IMR-90 (cell line): ENCODE results near the gene PITPNM1. TPM values are rescaled to one million over a fixed set of nuclear protein-coding genes. Genes with fewer than 3 reads are reported as not detected.

Experiments
- ATAC-seq: fragments of 200-7000 bp; cut with Tn5 transposase; 2 replicates; pipeline ENCODE4 v1.9.1; 2020; ENCODE audit warnings: low read depth, mild to moderate bottlenecking, moderate library complexity
- BruUV-seq: library from RNA; stranded (reverse); fragments of 400-500 nt; replicated peaks from 2 replicates; lab custom pipeline; 2021; lab: Mats Ljungman, UMichigan
- CTCF ChIA-PET: fragments of 300-600 bp; formaldehyde crosslinking; extraction: SDS; loops from one replicate; lab custom pipeline; 2021; ENCODE audit warnings: antibody characterized with exemption; lab: Yijun Ruan, JAX
- POLR2A ChIA-PET: fragments of 300-600 bp; sonication (Branson Sonifier 250); formaldehyde crosslinking; loops from one replicate; lab custom pipeline; 2022; ENCODE audit warnings: antibody characterized with exemption; ENCODE audit not compliant: unreplicated experiment; lab: Charles Lee
- DNase-seq: peaks from one replicate; pipeline ENCODE4 v3.0.0; 2013
- H2AFZ ChIP-seq: replicated peaks from 2 replicates; pipeline ENCODE3; 2013; ENCODE audit warnings: low read length, mild to moderate bottlenecking; ENCODE audit not compliant: poor library complexity
- H2AK5ac ChIP-seq: 2 replicates; pipeline ENCODE4 v1.6.1; 2013; ENCODE audit warnings: low read depth, low read length, inconsistent platforms
- H2AK9ac ChIP-seq: replicated peaks from 2 replicates; pipeline ENCODE3; 2013; ENCODE audit warnings: mild to moderate bottlenecking, low read depth, low read length, moderate library complexity; ENCODE audit not compliant: poor library complexity
- H2BK120ac ChIP-seq: 2 replicates; pipeline ENCODE4 v1.6.1; 2013; ENCODE audit warnings: low read depth, low read length, inconsistent platforms
- H2BK15ac ChIP-seq: 3 replicates; pipeline ENCODE4 v1.6.1; 2013; ENCODE audit warnings: low read depth, low read length, inconsistent platforms
- H2BK20ac ChIP-seq: 2 replicates; pipeline ENCODE4 v1.6.1; 2013; ENCODE audit warnings: low read depth, mild to moderate bottlenecking, inconsistent platforms, low read length, moderate library complexity
- H2BK5ac ChIP-seq: 2 replicates; pipeline ENCODE4 v1.6.1; 2013; ENCODE audit warnings: mild to moderate bottlenecking, low read depth, low read length, inconsistent platforms; ENCODE audit not compliant: poor library complexity, severe bottlenecking
- H3K14ac ChIP-seq: replicated peaks from 2 replicates; pipeline ENCODE4 v1.6.1; 2013; ENCODE audit warnings: low read depth, low read length, inconsistent platforms
- H3K18ac ChIP-seq: 2 replicates; pipeline ENCODE4 v1.6.1; 2013; ENCODE audit warnings: low read depth, low read length, control low read depth
- H3K23ac ChIP-seq: 2 replicates; pipeline ENCODE4 v1.6.1; 2013; ENCODE audit warnings: low read depth, low read length, inconsistent platforms
- H3K27ac ChIP-seq: 2 replicates; pipeline ENCODE4 v1.5.1; 2013; ENCODE audit warnings: mild to moderate bottlenecking, control low read depth, low read length; ENCODE audit not compliant: insufficient read depth
- H3K27me3 ChIP-seq: 2 replicates; pipeline ENCODE4 v1.6.1; 2013; ENCODE audit warnings: low read length; ENCODE audit not compliant: control insufficient read depth, insufficient read depth
- H3K36me3 ChIP-seq: 2 replicates; pipeline ENCODE4 v1.6.1; 2013; ENCODE audit warnings: low read length, mixed read lengths; ENCODE audit not compliant: control insufficient read depth, insufficient read depth
- H3K4ac ChIP-seq: 2 replicates; pipeline ENCODE4 v1.6.1; 2013; ENCODE audit warnings: low read depth, low read length, inconsistent platforms
- H3K4me1 ChIP-seq: 2 replicates; pipeline ENCODE4 v1.6.1; 2013; ENCODE audit warnings: low read length, mixed read lengths; ENCODE audit not compliant: control insufficient read depth, insufficient read depth
- H3K4me2 ChIP-seq: 2 replicates; pipeline ENCODE4 v1.6.1; 2013; ENCODE audit warnings: low read depth, mild to moderate bottlenecking, control low read depth, low read length, moderate library complexity
- H3K4me3 ChIP-seq: 2 replicates; pipeline ENCODE4 v1.5.1; 2013; ENCODE audit warnings: low read depth, mild to moderate bottlenecking, control low read depth, low read length, moderate library complexity; ENCODE audit not compliant: insufficient read depth
- H3K56ac ChIP-seq: 2 replicates; pipeline ENCODE4 v1.6.1; 2013; ENCODE audit warnings: low read length, inconsistent platforms; ENCODE audit not compliant: insufficient read depth; ENCODE audit errors: extremely low read depth
- H3K79me1 ChIP-seq, 2 experiments: 2 replicates each; pipeline ENCODE4 v1.6.1; 2013; ENCODE audit warnings: low read length in 2 of 2, inconsistent platforms in 1 of 2, low read depth in 1 of 2
- H3K9ac ChIP-seq: 2 replicates; pipeline ENCODE4 v1.6.1; 2013; ENCODE audit warnings: low read depth, low read length, control low read depth
- H3K9me1 ChIP-seq: 2 replicates; pipeline ENCODE4 v1.6.1; 2013; ENCODE audit warnings: low read length, inconsistent platforms; ENCODE audit not compliant: insufficient read depth
- H3K9me3 ChIP-seq: 2 replicates; pipeline ENCODE4 v1.6.1; 2013; ENCODE audit warnings: low read length; ENCODE audit not compliant: control insufficient read depth, insufficient read depth
- H4K20me1 ChIP-seq: 2 replicates; pipeline ENCODE4 v1.6.1; 2013; ENCODE audit warnings: low read length, inconsistent platforms; ENCODE audit not compliant: insufficient read depth
- H4K5ac ChIP-seq: 2 replicates; pipeline ENCODE4 v1.6.1; 2013; ENCODE audit warnings: mild to moderate bottlenecking, low read depth, low read length, control low read depth
- H4K8ac ChIP-seq, 2 experiments: 2 replicates each; pipeline ENCODE4 v1.6.1; 2013; ENCODE audit warnings: low read depth in 2 of 2, low read length in 2 of 2, control low read depth in 1 of 2, inconsistent platforms in 1 of 2
- H4K91ac ChIP-seq: 2 replicates; pipeline ENCODE4 v1.6.1; 2013; ENCODE audit warnings: low read depth, low read length, inconsistent platforms; ENCODE audit not compliant: insufficient read depth
- BHLHE40 ChIP-seq: fragments of 150-350 bp; IDR thresholded peaks from 2 replicates; pipeline ENCODE4 v1.6.1; 2016; ENCODE audit warnings: mild to moderate bottlenecking, low read depth, low read length
- CHD1 ChIP-seq: IDR thresholded peaks from 2 replicates; pipeline ENCODE4 v1.6.1; 2012; ENCODE audit warnings: low read depth, low read length, improper control_type of control experiment
- MAFK ChIP-seq: IDR thresholded peaks from 2 replicates; pipeline ENCODE4 v1.6.1; 2012; ENCODE audit warnings: low read depth, low read length, improper control_type of control experiment
- MAZ ChIP-seq: IDR thresholded peaks from 2 replicates; pipeline ENCODE4 v1.6.1; 2012; ENCODE audit warnings: low read depth, mild to moderate bottlenecking, low read length, improper control_type of control experiment, moderate library complexity, borderline replicate concordance
- MXI1 ChIP-seq: IDR thresholded peaks from 2 replicates; pipeline ENCODE4 v1.6.1; 2012; ENCODE audit warnings: low read depth, mild to moderate bottlenecking, low read length, moderate library complexity, borderline replicate concordance
- NFE2L2 ChIP-seq: fragments of 150-350 bp; IDR thresholded peaks from 2 replicates; pipeline ENCODE4 v1.6.1; 2016; ENCODE audit warnings: low read depth, mild to moderate bottlenecking, low read length
- POLR2A ChIP-seq: IDR thresholded peaks from 2 replicates; pipeline ENCODE4 v1.6.1; 2012; ENCODE audit warnings: mild to moderate bottlenecking, low read depth, low read length
- RAD21 ChIP-seq: IDR thresholded peaks from 2 replicates; pipeline ENCODE4 v1.6.1; 2012; ENCODE audit warnings: low read length, improper control_type of control experiment
- RCOR1 ChIP-seq: IDR thresholded peaks from 2 replicates; pipeline ENCODE4 v1.6.1; 2012; ENCODE audit warnings: mild to moderate bottlenecking, low read length, improper control_type of control experiment; ENCODE audit not compliant: insufficient replicate concordance
- RFX5 ChIP-seq: IDR thresholded peaks from 2 replicates; pipeline ENCODE4 v1.8.0; 2012; ENCODE audit warnings: low read depth, mild to moderate bottlenecking, low read length, moderate library complexity
- SMC3 ChIP-seq: fragments of 150-350 bp; IDR thresholded peaks from 2 replicates; pipeline ENCODE4 v1.6.1; 2016; ENCODE audit warnings: low read depth, mild to moderate bottlenecking, antibody characterized with exemption, low read length, moderate library complexity
- WGBS, 2 experiments: methylation state at CpG; one replicate each; pipeline versions ENCODE4 v1.1.5 to v1.1.7; 2013; ENCODE audit warnings: missing lambda C conversion rate in 2 of 2; ENCODE audit not compliant: insufficient read length in 1 of 2; ENCODE audit errors: extremely low coverage in 2 of 2; 5-methylcytosine and 5-hydroxymethylcytosine counted together
- dilution Hi-C: fragments of 300-500 bp; cut with HindIII; formaldehyde crosslinking; loops from one replicate; pipeline ENCODE4 v1.14.3; 2018; ENCODE audit warnings: low sequenced_read_pairs; ENCODE audit not compliant: unreplicated experiment
- in situ Hi-C: fragments of 300-500 bp; cut with MboI; formaldehyde crosslinking; loops from 3 replicates; pipeline ENCODE4 v1.14.3; 2019; ENCODE audit warnings: low sequenced_read_pairs, inconsistent platforms, mixed read lengths
- intact Hi-C: fragments of 100-400 bp; cut with micrococcal nuclease; formaldehyde crosslinking; loops from 2 replicates; pipeline ENCODE4 v1.10.0; 2022
- polyA plus RNA-seq, 3 experiments: library from polyadenylated mRNA; depleted of rRNA; stranded (reverse); fragments of >200 nt; gene quantifications; 2 replicates each; pipeline ENCODE4 v1.2.3, GENCODE V29; 2012; ENCODE audit warnings: low replicate concordance in 1 of 3
- total RNA-seq: library from RNA; depleted of rRNA; stranded (reverse); fragments of >200 nt; gene quantifications from 2 replicates; pipeline ENCODE4 v1.2.3, GENCODE V29; 2012
- TF ChIP-seq, protein P1 (sequence below): fragments of 150-350 bp; IDR thresholded peaks from 2 replicates; pipeline ENCODE4 v1.6.1; 2017; ENCODE audit warnings: mild to moderate bottlenecking, antibody characterized with exemption, low read length, low read depth
- TF ChIP-seq, protein P2 (sequence below): conservative IDR thresholded peaks from 2 replicates; pipeline ENCODE4 v1.5.1; 2012; ENCODE audit warnings: mild to moderate bottlenecking, low read depth, low read length, improper control_type of control experiment
- TF ChIP-seq, protein P3 (sequence below): fragments of 150-350 bp; IDR thresholded peaks from 2 replicates; pipeline ENCODE4 v1.6.1; 2016; ENCODE audit warnings: low read depth, mild to moderate bottlenecking, low read length, moderate library complexity, borderline replicate concordance

Gene PITPNM1
- total and polyA plus RNA-seq, 2 of the 4 experiments (the other 2 are of a cell fraction) = 5.0 to 15.4 TPM

DNA sequence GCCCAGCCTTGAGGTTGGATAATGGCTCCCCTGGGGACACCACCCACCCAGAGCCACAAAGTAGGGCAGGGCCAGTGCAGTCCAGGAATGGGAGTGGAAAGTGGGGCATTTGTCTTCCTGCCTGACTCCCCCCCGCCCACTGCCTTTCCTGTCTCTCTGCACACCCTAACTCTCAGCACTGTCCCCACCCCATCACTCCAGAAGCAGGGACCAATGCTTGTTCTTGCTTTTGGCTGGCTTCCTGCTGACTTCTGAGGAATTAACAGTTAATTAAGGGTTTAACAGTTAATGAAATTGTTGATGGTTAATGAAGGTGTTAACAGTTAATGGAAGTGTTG, 4.7 kb downstream of the PITPNM1 start:
- Histone ChIP-seq H4K91ac (no peak overlapping the region), H4K8ac (no peak overlapping the region), H3K18ac (no peak overlapping the region), H3K4me2 (no peak overlapping the region), H3K14ac (no peak overlapping the region), H3K4me1 (peaks cover 5% of the 10 kb centered on the region), H4K20me1 (no peaks in the 10 kb centered on the region), H4K5ac (no peak overlapping the region), H3K23ac (no peak overlapping the region), H3K4ac (no peak overlapping the region), H3K4me3 (no peak overlapping the region), H3K27ac (no peak overlapping the region), H2BK15ac (no peak overlapping the region), H3K9ac (no peak overlapping the region), H3K36me3 (peaks cover 22% of the 10 kb centered on the region), H2BK120ac (no peak overlapping the region), H3K9me3 (no peaks in the 10 kb centered on the region), H2BK5ac (no peak overlapping the region), H2AK9ac (no peak overlapping the region), H3K9me1 (peaks cover 4% of the 10 kb centered on the region), H2BK20ac (no peak overlapping the region), H3K79me1 (peaks cover 4 to 29% of the 10 kb centered on the region in 2 experiments; a peak in 3 of 4 replicates), H2AK5ac (no peak overlapping the region), H3K27me3 (no peaks in the 10 kb centered on the region), H2AFZ (no peak overlapping the region), H3K56ac (no peak overlapping the region)
- no CpG with 5 or more reads among the region's 1 CpG for WGBS, 2 experiments
- ATAC-seq (no peak), DNase-seq (no peak)
- no TSS peak for BruUV-seq
- intact Hi-C loops (no loop called here), in situ Hi-C loops (no loop called here), dilution Hi-C loops (no loop called here)
- ChIA-PET POLR2A (no interaction called here), CTCF (no interaction called here)
- TF ChIP-seq MXI1 = no peak
- no peak for TF ChIP-seq CHD1
- TF ChIP-seq, protein P1, sequence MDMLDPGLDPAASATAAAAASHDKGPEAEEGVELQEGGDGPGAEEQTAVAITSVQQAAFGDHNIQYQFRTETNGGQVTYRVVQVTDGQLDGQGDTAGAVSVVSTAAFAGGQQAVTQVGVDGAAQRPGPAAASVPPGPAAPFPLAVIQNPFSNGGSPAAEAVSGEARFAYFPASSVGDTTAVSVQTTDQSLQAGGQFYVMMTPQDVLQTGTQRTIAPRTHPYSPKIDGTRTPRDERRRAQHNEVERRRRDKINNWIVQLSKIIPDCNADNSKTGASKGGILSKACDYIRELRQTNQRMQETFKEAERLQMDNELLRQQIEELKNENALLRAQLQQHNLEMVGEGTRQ = no peak
- TF ChIP-seq, protein P2, sequence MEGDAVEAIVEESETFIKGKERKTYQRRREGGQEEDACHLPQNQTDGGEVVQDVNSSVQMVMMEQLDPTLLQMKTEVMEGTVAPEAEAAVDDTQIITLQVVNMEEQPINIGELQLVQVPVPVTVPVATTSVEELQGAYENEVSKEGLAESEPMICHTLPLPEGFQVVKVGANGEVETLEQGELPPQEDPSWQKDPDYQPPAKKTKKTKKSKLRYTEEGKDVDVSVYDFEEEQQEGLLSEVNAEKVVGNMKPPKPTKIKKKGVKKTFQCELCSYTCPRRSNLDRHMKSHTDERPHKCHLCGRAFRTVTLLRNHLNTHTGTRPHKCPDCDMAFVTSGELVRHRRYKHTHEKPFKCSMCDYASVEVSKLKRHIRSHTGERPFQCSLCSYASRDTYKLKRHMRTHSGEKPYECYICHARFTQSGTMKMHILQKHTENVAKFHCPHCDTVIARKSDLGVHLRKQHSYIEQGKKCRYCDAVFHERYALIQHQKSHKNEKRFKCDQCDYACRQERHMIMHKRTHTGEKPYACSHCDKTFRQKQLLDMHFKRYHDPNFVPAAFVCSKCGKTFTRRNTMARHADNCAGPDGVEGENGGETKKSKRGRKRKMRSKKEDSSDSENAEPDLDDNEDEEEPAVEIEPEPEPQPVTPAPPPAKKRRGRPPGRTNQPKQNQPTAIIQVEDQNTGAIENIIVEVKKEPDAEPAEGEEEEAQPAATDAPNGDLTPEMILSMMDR = no peak
- no peak for TF ChIP-seq SMC3
- no peak for TF ChIP-seq MAFK
- no peak for TF ChIP-seq RCOR1
- TF ChIP-seq POLR2A = no peak
- TF ChIP-seq MAZ = no peak
- TF ChIP-seq RFX5 = no peak
- TF ChIP-seq, protein P3, sequence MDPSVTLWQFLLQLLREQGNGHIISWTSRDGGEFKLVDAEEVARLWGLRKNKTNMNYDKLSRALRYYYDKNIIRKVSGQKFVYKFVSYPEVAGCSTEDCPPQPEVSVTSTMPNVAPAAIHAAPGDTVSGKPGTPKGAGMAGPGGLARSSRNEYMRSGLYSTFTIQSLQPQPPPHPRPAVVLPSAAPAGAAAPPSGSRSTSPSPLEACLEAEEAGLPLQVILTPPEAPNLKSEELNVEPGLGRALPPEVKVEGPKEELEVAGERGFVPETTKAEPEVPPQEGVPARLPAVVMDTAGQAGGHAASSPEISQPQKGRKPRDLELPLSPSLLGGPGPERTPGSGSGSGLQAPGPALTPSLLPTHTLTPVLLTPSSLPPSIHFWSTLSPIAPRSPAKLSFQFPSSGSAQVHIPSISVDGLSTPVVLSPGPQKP = no peak
- TF ChIP-seq RAD21 = no peak
- TF ChIP-seq NFE2L2 = no peak
- TF ChIP-seq BHLHE40 = no peak
